ENCODE results near the gene DTNB. TPM values are rescaled to one million over a fixed set of nuclear protein-coding genes. Genes with fewer than 3 reads are reported as not detected.
"Not testable (repeated sequence)": the region's sequence is repeated elsewhere in the genome, so short reads cannot be mapped to it uniquely, and the experiment has no call there.

The DTNB gene
- total and polyA plus RNA-seq, 4 experiments from 2014 or later, result 18.0 to 45.3 (median 33.2) TPM

- DNase-seq, result no peak
- Histone ChIP-seq H3K9me3 (ENCODE audit: control insufficient read depth in 1 of 2, low read length in 2 of 2) (no peaks in the 10 kb centered on the region), H3K36me3 (ENCODE audit: insufficient read depth, low read length) (no peaks in the 10 kb centered on the region), H3K27ac (ENCODE audit: low read depth, low read length) (no peak overlapping the region), H3K4me3 (ENCODE audit: low read length in 2 of 2) (no peak overlapping the region), H3K27me3 (ENCODE audit: insufficient read depth, low read length) (no peaks in the 10 kb centered on the region), H3K4me1 (ENCODE audit: insufficient read depth, low read length) (no peaks in the 10 kb centered on the region)
- H3K4me1 Mint-ChIP-seq, result peaks cover 2 to 7% (median 6%) of the 10 kb centered on the region in 4 donors
- ChIA-PET POLR2A (ENCODE audit: partially characterized antibody) (no interaction called here), CTCF (ENCODE audit: partially characterized antibody) (interaction anchor here (1.3 to 1.8 kb wide), 2 partner anchors 10 to 102 kb away, joined by 3 to 12 read pairs; no protein-coding TSS in a partner anchor)
- H3K36me3 Mint-ChIP-seq, result no peaks in the 10 kb centered on the region
- intact Hi-C loops (cut with micrococcal nuclease), result no loop called here
- no peak overlapping the region for H3K4me3 Mint-ChIP-seq
- peaks cover 6 to 9% of the 10 kb centered on the region in 2 donors for H3K27me3 Mint-ChIP-seq
- H3K9me3 Mint-ChIP-seq, result peaks cover 0 to 2% (median 0%) of the 10 kb centered on the region in 8 donors
- no peak overlapping the region for H3K27ac Mint-ChIP-seq
These were observed 36.0 kb upstream of the DTNB start for GRCh38 chr2:25709349-25709748.

GRCh38 chr2:25707927-25708590 lies 34.7 kb upstream of the DTNB start:
- ChIA-PET POLR2A (ENCODE audit: partially characterized antibody) (no interaction called here), CTCF (ENCODE audit: partially characterized antibody) (no interaction called here)
- DNase-seq, result no peak
- intact Hi-C loops (cut with micrococcal nuclease), result no loop called here
- H3K9me3 Mint-ChIP-seq, result peaks cover 0 to 2% (median 0%) of the 10 kb centered on the region in 8 donors
- Histone ChIP-seq H3K4me3 (ENCODE audit: low read length in 2 of 2) (no peak overlapping the region), H3K27ac (ENCODE audit: low read depth, low read length) (no peak overlapping the region), H3K4me1 (ENCODE audit: insufficient read depth, low read length) (no peaks in the 10 kb centered on the region), H3K36me3 (ENCODE audit: insufficient read depth, low read length) (no peaks in the 10 kb centered on the region), H3K9me3 (ENCODE audit: control insufficient read depth in 1 of 2, low read length in 2 of 2) (no peaks in the 10 kb centered on the region), H3K27me3 (ENCODE audit: insufficient read depth, low read length) (no peaks in the 10 kb centered on the region)
- H3K4me3 Mint-ChIP-seq, result no peak overlapping the region
- peaks cover 2 to 7% (median 6%) of the 10 kb centered on the region in 4 donors for H3K4me1 Mint-ChIP-seq
- no peaks in the 10 kb centered on the region for H3K36me3 Mint-ChIP-seq
- peaks cover 6 to 9% of the 10 kb centered on the region in 2 donors for H3K27me3 Mint-ChIP-seq
- H3K27ac Mint-ChIP-seq, result no peak overlapping the region

- CTCF ChIA-PET (ENCODE audit: partially characterized antibody); H3K36me3 ChIP-seq (ENCODE audit: insufficient read depth, low read length); H3K27ac ChIP-seq (ENCODE audit: low read depth, low read length); H3K4me1 ChIP-seq (ENCODE audit: insufficient read depth, low read length); POLR2A ChIA-PET (ENCODE audit: partially characterized antibody); DNase-seq; H3K9me3 Mint-ChIP-seq; H3K36me3 Mint-ChIP-seq; H3K27ac Mint-ChIP-seq; intact Hi-C loops (cut with micrococcal nuclease); H3K4me3 Mint-ChIP-seq; H3K27me3 ChIP-seq (ENCODE audit: insufficient read depth, low read length); H3K9me3 ChIP-seq (ENCODE audit: control insufficient read depth in 1 of 2, low read length in 2 of 2); H3K4me3 ChIP-seq (ENCODE audit: low read length in 2 of 2); H3K4me1 Mint-ChIP-seq; H3K27me3 Mint-ChIP-seq: not testable (repeated sequence)
These were observed 32.2 kb upstream of the DTNB start for GRCh38 chr2:25705575-25705974.

- H3K4me1 Mint-ChIP-seq, result peaks cover 0 to 3% (median 0%) of the 10 kb centered on the region in 4 donors
- POLR2A ChIA-PET (ENCODE audit: partially characterized antibody), result no interaction called here
- intact Hi-C loops (cut with micrococcal nuclease), result no loop called here
These were observed 28.4 kb upstream of the DTNB start for GRCh38 chr2:25701801-25702200.

GRCh38 chr2:25700221-25700660 lies 26.9 kb upstream of the DTNB start:
- DNase-seq, result peak in 4 of 5 donors; percentile 20 to 42 (median 27)
- Mint-ChIP-seq H3K4me3 (no peak overlapping the region), H3K27me3 (no peaks in the 10 kb centered on the region), H3K27ac (no peak overlapping the region), H3K36me3 (no peaks in the 10 kb centered on the region), H3K4me1 (peaks cover 0 to 3% (median 0%) of the 10 kb centered on the region in 4 donors), H3K9me3 (no peaks in the 10 kb centered on the region)
- Histone ChIP-seq H3K27ac (ENCODE audit: low read depth, low read length) (no peak overlapping the region), H3K27me3 (ENCODE audit: insufficient read depth, low read length) (no peaks in the 10 kb centered on the region), H3K36me3 (ENCODE audit: insufficient read depth, low read length) (no peaks in the 10 kb centered on the region), H3K4me1 (ENCODE audit: insufficient read depth, low read length) (no peaks in the 10 kb centered on the region), H3K4me3 (ENCODE audit: low read length in 2 of 2) (no peak overlapping the region), H3K9me3 (ENCODE audit: control insufficient read depth in 1 of 2, low read length in 2 of 2) (no peaks in the 10 kb centered on the region)
- intact Hi-C loops (cut with micrococcal nuclease), result loop anchor here (1.0 kb wide), 1 partner anchor 93 kb away; no protein-coding TSS in a partner anchor
- POLR2A ChIA-PET (ENCODE audit: partially characterized antibody), result no interaction called here
- CTCF ChIA-PET (ENCODE audit: partially characterized antibody), result interaction anchor here (0.5 to 8.3 kb wide), 16 partner anchors 9 to 444 kb away, joined by 3 to 160 read pairs (median 5); no protein-coding TSS in a partner anchor

More at GRCh38 chr2:25701801-25702200, 28.4 kb upstream of the DTNB start:
- Mint-ChIP-seq H3K36me3 (no peaks in the 10 kb centered on the region), H3K4me3 (no peak overlapping the region), H3K9me3 (no peaks in the 10 kb centered on the region), H3K27me3 (no peaks in the 10 kb centered on the region), H3K27ac (no peak overlapping the region)
- H3K4me1 ChIP-seq (ENCODE audit: insufficient read depth, low read length), result no peaks in the 10 kb centered on the region
- CTCF ChIA-PET (ENCODE audit: partially characterized antibody), result interaction anchor here (0.9 to 8.3 kb wide), 6 partner anchors 10 to 95 kb away, joined by 4 to 160 read pairs (median 4); no protein-coding TSS in a partner anchor
- no peaks in the 10 kb centered on the region for H3K27me3 ChIP-seq (ENCODE audit: insufficient read depth, low read length)
- no peak overlapping the region for H3K4me3 ChIP-seq (ENCODE audit: low read length in 2 of 2)
- H3K27ac ChIP-seq (ENCODE audit: low read depth, low read length), result no peak overlapping the region
- H3K36me3 ChIP-seq (ENCODE audit: insufficient read depth, low read length), result no peaks in the 10 kb centered on the region
- DNase-seq, result no peak
- no peaks in the 10 kb centered on the region for H3K9me3 ChIP-seq (ENCODE audit: control insufficient read depth in 1 of 2, low read length in 2 of 2)

- Mint-ChIP-seq H3K9me3 (no peaks in the 10 kb centered on the region), H3K4me3 (no peak overlapping the region), H3K27me3 (no peaks in the 10 kb centered on the region), H3K36me3 (no peaks in the 10 kb centered on the region), H3K27ac (no peak overlapping the region), H3K4me1 (peaks cover 0 to 3% (median 0%) of the 10 kb centered on the region in 4 donors)
- no peak overlapping the region for H3K4me3 ChIP-seq (ENCODE audit: low read length in 2 of 2)
- no peaks in the 10 kb centered on the region for H3K9me3 ChIP-seq (ENCODE audit: control insufficient read depth in 1 of 2, low read length in 2 of 2)
- intact Hi-C loops (cut with micrococcal nuclease), result no loop called here
- H3K27me3 ChIP-seq (ENCODE audit: insufficient read depth, low read length), result no peaks in the 10 kb centered on the region
- ChIA-PET POLR2A (ENCODE audit: partially characterized antibody) (interaction anchor here (1.0 kb wide), 1 partner anchor 25 kb away, joined by 3 read pairs; no protein-coding TSS in a partner anchor), CTCF (ENCODE audit: partially characterized antibody) (interaction anchor here (0.6 to 8.3 kb wide), 15 partner anchors 9 to 632 kb away, joined by 3 to 160 read pairs (median 4); no protein-coding TSS in a partner anchor)
- H3K4me1 ChIP-seq (ENCODE audit: insufficient read depth, low read length), result no peaks in the 10 kb centered on the region
- H3K27ac ChIP-seq (ENCODE audit: low read depth, low read length), result no peak overlapping the region
- H3K36me3 ChIP-seq (ENCODE audit: insufficient read depth, low read length), result no peaks in the 10 kb centered on the region
- DNase-seq, result no peak
These were observed 25.8 kb upstream of the DTNB start for GRCh38 chr2:25699216-25699615.

GRCh38 chr2:25698752-25699151 lies 25.4 kb upstream of the DTNB start:
- intact Hi-C loops (cut with micrococcal nuclease), result no loop called here
- Histone ChIP-seq H3K4me1 (ENCODE audit: insufficient read depth, low read length) (no peaks in the 10 kb centered on the region), H3K27ac (ENCODE audit: low read depth, low read length) (no peak overlapping the region), H3K27me3 (ENCODE audit: insufficient read depth, low read length) (no peaks in the 10 kb centered on the region), H3K4me3 (ENCODE audit: low read length in 2 of 2) (no peak overlapping the region), H3K9me3 (ENCODE audit: control insufficient read depth in 1 of 2, low read length in 2 of 2) (no peaks in the 10 kb centered on the region), H3K36me3 (ENCODE audit: insufficient read depth, low read length) (no peaks in the 10 kb centered on the region)
- DNase-seq, result no peak
- Mint-ChIP-seq H3K27me3 (no peaks in the 10 kb centered on the region), H3K4me1 (peaks cover 0 to 3% (median 0%) of the 10 kb centered on the region in 4 donors), H3K9me3 (no peaks in the 10 kb centered on the region), H3K27ac (no peak overlapping the region), H3K4me3 (no peak overlapping the region), H3K36me3 (no peaks in the 10 kb centered on the region)
- ChIA-PET CTCF (ENCODE audit: partially characterized antibody) (interaction anchor here (0.6 to 8.3 kb wide), 11 partner anchors 9 to 632 kb away, joined by 3 to 160 read pairs (median 3); no protein-coding TSS in a partner anchor), POLR2A (ENCODE audit: partially characterized antibody) (interaction anchor here (1.0 kb wide), 1 partner anchor 24 kb away, joined by 3 read pairs; no protein-coding TSS in a partner anchor)

Data from CD4-positive, alpha-beta memory T cell (primary cell).